Measurements from ENCODE around the gene ATG9A.

DNA sequence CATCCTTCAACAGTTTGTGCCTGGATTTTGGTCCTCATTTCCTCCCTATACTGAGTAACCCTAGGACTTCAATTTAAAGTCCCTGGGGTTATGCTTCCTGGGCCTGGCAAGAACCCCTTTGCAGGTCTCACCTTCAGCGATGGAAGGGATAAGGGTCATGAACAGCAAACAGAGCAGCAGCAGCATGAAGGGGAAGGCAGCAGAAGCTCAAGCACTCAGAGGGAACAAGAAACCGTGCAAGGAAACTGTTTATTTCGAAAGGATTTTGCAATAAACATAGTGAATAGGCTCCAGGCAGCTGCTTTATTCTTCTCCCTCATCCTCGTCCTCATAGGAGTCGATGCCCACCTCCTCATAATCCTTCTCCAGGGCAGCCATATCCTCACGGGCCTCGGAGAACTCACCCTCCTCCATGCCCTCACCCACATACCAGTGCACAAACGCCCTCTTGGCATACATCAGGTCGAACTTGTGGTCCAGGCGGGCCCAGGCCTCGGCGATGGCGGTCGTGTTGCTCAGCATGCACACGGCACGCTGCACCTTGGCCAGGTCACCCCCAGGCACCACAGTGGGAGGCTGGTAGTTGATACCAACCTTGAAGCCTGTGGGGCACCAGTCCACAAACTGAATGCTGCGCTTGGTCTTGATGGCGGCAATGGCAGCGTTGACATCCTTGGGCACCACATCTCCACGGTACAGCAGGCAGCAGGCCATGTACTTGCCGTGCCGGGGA lies 20.8 kb upstream of the ATG9A start:
- TF ChIP-seq, protein P1, sequence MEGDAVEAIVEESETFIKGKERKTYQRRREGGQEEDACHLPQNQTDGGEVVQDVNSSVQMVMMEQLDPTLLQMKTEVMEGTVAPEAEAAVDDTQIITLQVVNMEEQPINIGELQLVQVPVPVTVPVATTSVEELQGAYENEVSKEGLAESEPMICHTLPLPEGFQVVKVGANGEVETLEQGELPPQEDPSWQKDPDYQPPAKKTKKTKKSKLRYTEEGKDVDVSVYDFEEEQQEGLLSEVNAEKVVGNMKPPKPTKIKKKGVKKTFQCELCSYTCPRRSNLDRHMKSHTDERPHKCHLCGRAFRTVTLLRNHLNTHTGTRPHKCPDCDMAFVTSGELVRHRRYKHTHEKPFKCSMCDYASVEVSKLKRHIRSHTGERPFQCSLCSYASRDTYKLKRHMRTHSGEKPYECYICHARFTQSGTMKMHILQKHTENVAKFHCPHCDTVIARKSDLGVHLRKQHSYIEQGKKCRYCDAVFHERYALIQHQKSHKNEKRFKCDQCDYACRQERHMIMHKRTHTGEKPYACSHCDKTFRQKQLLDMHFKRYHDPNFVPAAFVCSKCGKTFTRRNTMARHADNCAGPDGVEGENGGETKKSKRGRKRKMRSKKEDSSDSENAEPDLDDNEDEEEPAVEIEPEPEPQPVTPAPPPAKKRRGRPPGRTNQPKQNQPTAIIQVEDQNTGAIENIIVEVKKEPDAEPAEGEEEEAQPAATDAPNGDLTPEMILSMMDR (IDR thresholded peaks at IDR 0.05; ENCODE audit: low read depth, low read length), result no peak
- TF ChIP-seq EZH2phosphoT487 (IDR thresholded peaks at IDR 0.05; ENCODE audit: low read depth), result no peak
